GM21619 (cell line): Measurements from ENCODE around the gene SLC25A48.
"Not testable (repeated sequence)": the region's sequence is repeated elsewhere in the genome, so short reads cannot be mapped to it uniquely, and the experiment has no call there.

Experiments used
- ATAC-seq: cut with Tn5 transposase; IDR thresholded peaks from one replicate; pipeline ENCODE4 v1.9.1; 2021; ENCODE audit not compliant: unreplicated experiment

The SLC25A48 gene

GRCh38 chr5:135829681-135830383 is 4.6 kb upstream of the SLC25A48 start:
- ATAC-seq: no peak

- no peak for ATAC-seq
Measured at GRCh38 chr5:135830384-135830700, 4.1 kb upstream of the SLC25A48 start.

- no peak for ATAC-seq
Measured at GRCh38 chr5:135830876-135831275, 3.6 kb upstream of the SLC25A48 start.

GRCh38 chr5:135831439-135831838 is 3.0 kb upstream of the SLC25A48 start:
- no peak for ATAC-seq

- ATAC-seq: no peak
Measured at GRCh38 chr5:135831851-135832555, 2.5 kb upstream of the SLC25A48 start.

GRCh38 chr5:135832941-135833920 is 1.2 kb upstream of the SLC25A48 start:
- no peak for ATAC-seq

- peak; percentile 79 for ATAC-seq
Measured at GRCh38 chr5:135833961-135834638, 363 bp upstream of the SLC25A48 start.

GRCh38 chr5:135835766-135836165 is 1.3 kb downstream of the SLC25A48 start:
- no peak for ATAC-seq

GRCh38 chr5:135838395-135838794 is 3.9 kb downstream of the SLC25A48 start:
- not testable (repeated sequence) for ATAC-seq

GRCh38 chr5:135839566-135839965 is 5.1 kb downstream of the SLC25A48 start:
- ATAC-seq: no peak

- ATAC-seq: no peak
Measured at GRCh38 chr5:135840959-135841358, 6.5 kb downstream of the SLC25A48 start.

- ATAC-seq: no peak
Measured at GRCh38 chr5:135842737-135843136, 8.3 kb downstream of the SLC25A48 start.

- ATAC-seq: no peak
Measured at GRCh38 chr5:135843571-135844337, 9.3 kb downstream of the SLC25A48 start.

GRCh38 chr5:135846311-135846710 is 11.8 kb downstream of the SLC25A48 start:
- ATAC-seq: no peak

- ATAC-seq: no peak
Measured at GRCh38 chr5:135847976-135848375, 13.5 kb downstream of the SLC25A48 start.

- ATAC-seq: no peak
Measured at GRCh38 chr5:135850231-135850630, 15.8 kb downstream of the SLC25A48 start.

- ATAC-seq: no peak
Measured at GRCh38 chr5:135850671-135851070, 16.2 kb downstream of the SLC25A48 start.

GRCh38 chr5:135851186-135851914 is 16.9 kb downstream of the SLC25A48 start:
- no peak for ATAC-seq
